NCI-H1417 treated with DMSO at 0.1 percent for 48 hours (cell line): Measurements from ENCODE around the gene GDI2.
"Not testable (repeated sequence)": the region's sequence is repeated elsewhere in the genome, so short reads cannot be mapped to it uniquely, and the experiment has no call there.

ENCODE experiments used
- DNase-seq: peaks from one replicate; lab custom pipeline; 2025; lab: John Stamatoyannopoulos, UW

Gene GDI2

DNA sequence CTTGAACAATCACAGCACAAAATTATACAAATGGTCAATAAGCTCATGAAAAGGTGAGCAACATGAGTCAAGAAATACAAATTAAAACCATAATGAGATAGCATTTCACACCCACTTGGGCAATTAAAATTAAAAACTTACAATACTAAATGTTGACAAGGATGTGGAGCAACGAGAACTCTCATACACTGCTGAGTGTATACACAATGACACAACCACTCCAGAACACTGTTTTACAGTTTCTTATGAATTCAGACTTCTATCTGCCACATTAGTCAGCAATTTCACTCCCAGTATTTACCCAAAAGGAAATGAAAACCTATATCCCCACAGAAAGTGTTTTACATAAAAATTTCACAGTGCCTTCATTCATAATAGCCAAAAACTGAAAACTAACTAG, 31.1 kb downstream of the GDI2 start:
- DNase-seq, result no peak

DNA sequence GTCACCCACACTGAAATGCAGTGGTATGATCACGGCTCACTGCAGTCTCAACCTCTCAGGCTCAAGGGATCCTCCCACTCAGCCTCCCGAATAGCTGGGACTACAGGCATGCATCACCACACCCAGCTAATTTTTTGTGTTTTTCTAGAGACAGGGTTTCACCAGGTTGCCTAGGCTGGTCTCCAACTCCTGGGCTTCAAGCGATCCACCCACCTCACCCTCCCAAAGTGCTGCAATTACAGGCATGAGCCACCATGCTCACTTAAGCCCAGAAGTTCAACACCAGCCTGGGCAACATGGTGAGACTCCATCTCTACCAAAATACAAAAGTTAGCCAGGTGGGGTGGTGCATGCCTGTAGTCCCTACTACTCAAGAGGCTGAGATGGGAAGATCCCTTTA, 33.5 kb downstream of the GDI2 start:
- no peak for DNase-seq

DNA sequence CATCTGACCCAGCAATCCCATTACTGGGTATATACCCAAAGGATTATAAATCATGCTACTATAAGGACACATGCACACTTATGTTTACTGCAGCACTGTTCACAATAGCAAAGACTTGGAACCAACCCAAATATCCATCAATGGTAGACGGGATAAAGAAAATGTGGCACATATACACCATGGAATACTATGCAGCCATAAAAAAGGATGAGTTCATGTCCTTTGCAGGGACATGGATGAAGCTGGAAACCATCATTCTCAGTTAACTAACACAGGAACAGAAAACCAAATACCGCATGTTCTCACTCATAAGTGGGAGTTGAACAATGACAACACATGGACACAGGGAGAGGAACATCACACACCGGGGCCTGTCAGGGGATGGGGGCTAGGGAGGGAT, 35.5 kb downstream of the GDI2 start:
- not testable (repeated sequence) for DNase-seq

DNA sequence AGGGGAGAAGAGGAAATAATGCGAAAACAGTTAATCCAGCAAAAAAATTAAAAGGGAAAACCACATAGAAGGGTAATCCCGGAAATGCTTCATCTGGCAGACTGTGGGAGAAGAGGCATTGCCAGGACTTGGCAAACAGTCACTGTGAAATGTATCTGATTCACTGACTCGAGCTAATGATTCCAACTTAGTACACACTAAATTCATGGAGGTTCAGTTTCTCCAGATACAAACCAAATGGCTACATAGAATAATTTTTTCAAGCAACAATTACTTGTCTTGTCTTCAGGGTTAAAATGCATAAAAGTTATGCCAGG, 36.4 kb downstream of the GDI2 start:
- no peak for DNase-seq

DNA sequence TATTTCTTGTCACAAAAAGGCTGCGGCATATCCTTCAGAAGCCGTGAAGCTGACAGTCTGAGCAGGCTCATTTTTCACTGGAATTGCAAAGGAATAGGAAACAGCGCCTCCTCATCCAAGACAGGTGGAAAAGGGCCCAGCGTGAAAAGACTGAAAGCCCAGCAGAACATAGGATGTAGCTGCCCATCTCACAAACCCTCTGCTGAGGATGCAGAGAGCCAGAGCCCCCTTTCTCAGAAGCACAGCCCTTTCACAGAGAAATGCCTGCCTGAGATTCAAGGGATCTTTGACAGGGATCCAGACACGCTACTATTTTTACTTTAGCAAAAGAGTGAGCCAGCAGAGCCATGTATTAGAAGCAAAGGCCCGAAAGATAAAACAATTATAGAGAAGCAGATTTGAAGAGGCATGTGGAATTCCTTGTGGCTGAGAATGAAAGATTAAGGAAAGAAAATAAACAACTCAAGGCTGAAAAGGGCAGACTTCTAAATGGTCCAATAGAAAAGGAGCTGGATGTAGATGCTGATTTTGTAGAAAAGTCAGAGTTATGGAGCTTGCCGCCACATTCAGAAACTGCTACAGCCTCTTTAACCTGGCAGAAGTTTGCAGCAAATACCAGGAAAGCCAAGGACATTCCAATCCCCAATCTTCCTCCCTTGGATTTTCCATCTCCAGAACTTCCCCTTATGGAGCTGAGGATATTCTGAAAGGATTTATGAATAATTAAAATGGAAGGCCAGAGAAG, 36.9 kb downstream of the GDI2 start:
- no peak for DNase-seq

DNA sequence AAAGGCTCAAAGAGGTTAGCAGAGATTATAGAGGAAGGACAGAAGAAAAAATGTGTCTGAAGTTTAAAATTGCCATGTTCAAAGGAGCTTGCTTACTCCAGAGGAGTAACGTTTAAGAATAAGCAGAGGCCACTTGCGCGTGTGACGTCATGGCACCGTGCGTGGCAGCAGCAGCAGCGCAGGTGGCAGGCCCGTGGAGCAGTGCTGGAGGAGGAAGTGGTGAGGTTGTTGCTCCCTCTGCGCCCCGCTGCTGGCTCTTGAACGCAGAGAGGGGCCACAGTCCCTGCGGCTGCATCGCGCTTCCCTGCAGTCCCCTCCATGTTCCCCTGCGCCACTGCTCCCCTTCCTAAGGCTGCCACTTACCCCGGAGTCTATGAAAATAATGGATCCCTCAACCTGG, 37.5 kb downstream of the GDI2 start:
- no peak for DNase-seq

DNA sequence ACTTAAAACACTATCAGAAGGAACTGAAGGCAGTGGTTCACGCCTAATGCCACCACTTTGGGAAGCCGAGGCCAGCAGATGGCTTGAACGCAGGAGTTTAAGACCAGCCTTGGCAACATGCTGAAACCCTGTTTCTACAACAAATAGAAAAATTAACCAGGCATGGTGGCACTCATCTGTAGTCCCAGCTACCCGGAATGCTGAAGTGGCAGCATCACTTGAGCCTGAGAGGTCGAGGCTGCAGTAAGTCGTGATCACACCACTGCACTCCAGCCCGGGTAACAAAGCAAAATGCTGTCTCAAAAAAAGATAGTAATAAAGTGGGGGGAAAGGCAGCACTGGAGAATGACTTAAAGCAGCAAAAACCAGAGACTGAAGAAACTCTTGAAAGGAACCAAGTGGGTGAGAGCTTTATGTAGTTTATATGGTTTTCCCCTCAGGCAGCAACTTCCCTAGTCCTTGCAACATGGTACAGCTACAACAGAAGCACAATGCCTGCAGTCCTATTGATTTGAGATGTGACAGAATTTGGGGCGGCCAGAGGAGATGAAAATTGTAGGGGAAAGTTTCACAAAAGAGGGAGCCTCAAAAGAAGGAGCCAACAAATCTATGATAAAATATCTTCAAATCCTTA, 38.1 kb downstream of the GDI2 start:
- no peak for DNase-seq

DNA sequence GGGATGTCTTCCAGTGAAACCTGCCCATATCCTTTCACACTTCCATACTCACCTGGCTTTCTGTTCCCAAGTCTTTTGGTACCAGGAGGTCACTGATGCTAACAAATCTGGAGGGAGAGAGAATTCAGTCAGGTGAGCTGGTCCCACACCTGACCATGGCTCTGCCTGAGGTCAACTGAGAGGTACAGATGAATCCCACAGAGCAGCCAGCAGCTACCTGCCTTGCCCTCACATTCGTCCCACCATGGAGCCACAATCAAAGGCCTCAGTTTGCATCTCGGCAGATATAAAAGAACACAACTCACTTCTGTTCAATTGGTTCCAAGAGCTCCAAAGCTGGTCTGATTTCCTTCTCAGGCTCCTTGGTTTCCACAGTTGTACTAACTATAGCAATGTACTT, 47.0 kb downstream of the GDI2 start:
- no peak for DNase-seq

DNA sequence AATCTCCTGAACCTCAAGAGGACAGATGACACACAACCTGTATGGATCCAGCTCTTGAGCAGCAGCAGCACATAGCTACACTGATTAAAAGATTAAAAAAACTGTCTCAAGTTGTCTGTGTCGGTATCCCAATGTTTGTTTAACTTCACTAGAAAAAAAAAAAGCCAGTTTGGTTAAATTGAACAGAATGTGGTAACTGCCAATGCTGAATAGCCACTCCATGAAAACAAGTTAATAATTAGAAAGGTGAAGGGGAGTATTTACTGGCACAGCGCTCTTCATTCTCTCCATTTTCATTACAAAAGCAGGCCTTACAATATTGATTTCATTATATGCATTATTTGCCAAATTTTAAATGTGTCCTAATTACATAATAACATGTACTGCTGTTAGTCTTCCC, 47.6 kb downstream of the GDI2 start:
- no peak for DNase-seq

DNA sequence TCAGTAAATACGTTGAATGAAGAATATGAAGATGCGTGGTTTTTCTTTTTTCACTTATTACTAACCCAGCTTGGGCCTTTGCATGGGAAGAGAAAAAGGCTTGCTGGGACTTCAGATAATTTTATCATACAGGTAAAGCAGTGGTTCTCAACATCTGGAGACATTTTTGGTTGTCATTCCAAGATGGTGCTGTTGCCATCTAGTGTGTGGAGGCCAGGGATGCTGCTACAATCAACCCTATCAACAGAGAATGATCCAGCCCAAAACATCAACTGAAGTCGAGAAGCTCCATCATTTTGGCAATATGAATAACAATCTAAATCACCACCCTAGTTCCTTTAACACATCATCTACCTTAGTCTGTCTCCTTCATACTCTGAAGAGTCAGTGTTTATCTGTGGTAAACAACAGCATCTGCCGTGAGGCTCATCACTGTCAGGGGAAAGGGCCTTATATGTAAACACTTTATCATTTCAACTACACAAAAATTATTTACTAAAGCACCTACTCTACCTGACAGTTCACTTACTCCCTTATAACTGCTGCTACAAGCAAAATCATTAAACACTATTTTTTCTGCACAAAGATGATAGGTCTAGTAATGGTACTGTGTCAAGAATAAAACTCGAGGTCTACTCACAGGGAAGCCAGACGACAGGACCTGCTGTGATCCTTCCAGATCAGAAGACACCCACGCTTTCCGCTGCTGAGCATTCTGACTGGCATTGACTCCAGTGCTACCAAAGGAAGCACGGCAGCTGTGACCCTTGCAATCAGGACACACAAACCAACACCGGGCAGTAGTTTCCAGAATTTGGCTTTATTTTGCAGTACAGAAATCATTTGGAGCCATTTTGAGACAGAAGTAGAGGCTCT, 48.6 kb downstream of the GDI2 start:
- DNase-seq, result no peak

DNA sequence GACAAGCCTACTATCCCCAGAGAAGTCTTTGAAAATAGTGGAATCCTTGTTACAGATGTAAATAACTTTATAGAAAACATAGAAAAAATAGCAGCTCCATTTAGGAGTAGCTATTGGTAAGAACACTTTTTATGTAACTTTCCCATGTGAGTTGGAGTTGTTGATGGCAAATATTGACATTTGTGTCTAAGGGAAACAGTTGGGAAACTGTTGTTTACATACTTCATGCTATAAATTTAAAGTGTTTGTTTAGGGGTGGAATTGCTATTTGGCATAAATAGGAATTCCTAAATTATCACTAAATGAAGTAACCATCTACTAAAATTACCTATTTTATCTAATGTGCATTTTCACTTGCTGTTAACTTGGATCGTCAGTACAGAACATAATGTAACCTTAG, 50.7 kb downstream of the GDI2 start:
- no peak for DNase-seq

DNA sequence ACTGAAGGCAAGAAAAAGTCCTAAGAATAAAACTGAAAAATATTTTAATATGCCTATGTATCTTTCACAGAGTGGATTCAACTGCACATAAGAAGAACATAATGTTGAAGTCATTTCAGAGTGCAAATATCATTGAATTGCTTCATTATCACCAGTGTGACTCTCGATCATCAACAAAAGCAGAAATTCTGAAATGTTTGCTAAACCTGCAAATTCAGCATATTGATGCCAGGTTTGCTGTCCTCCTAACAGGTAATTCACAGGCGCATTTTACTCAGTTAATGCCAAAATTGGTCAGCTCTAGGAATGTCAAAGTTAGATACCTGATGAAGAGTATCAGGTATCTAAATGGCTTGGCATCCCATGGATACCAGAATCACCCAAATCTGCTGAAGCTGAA, 52.0 kb downstream of the GDI2 start:
- DNase-seq, result no peak

DNA sequence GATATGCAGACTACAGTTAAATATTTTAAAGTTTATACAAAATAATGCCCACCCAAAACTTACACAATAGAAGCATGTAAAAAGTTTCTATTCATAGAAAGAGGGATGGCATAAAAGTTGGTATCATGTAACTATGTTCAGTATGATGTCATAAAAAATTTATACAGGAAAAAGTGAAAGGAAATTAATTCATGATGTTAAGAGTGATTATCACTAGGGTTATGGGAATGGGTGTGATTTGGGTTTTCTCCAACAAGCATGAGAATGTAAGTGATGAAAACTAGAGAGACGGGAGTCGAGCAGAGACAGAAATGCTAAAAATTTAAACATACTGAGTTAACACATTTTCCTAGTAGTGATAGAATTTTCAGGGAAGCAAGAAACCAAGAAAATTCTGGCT, 52.7 kb downstream of the GDI2 start:
- no peak for DNase-seq

DNA sequence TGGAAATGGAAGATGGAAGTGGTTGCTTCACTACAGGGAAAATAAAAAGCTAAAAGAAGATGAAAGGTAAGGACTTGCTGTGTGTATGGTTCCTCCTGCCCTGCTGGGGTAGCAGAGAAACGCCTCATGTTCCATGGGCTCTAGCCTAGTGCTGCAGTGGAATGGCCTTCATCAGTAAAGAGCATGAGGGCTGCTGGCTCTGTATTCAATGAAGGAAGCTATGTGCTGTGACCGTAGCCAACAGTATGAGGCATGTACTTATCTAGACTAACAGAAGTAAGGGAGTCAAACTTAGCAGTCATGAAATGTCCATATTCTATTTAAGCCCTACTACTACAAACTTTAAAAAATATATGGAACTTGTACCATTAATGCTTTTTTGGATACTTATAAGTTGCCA, 54.3 kb downstream of the GDI2 start:
- DNase-seq, result no peak

DNA sequence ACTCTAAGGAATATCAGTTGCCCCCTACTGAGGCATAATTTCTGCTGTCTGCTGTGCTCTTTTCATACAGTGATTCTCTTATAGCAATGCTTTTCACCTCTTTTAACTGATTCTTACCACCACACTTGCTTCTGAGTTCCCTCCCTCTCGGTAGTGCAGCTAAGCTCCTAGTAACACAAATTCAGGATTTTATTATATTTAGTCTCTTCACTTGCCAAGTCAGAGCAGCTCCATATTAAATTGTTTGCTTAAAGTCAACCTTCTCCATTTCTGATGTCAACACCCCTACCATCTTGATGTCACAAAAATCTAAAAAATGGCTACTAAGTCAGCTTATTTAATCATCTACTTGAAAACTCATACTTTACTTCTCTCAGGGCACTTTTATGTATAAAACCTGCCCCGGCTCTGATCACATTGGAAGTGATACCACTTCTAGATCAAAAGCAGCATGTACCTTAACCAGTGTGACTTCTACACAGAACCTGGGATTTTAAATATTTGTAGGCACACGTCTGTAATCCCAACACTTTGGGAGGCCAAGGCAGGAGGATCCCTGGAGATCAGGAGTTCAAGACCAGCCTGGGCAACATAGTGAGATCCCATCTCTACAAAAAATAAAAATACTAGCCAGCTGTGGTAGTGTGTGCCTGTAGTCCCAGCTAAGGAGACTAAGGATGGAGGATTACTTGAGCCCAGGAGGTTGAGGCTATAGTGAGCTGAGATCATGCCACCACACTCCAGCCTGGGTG, 55.3 kb downstream of the GDI2 start:
- DNase-seq, result no peak

DNA sequence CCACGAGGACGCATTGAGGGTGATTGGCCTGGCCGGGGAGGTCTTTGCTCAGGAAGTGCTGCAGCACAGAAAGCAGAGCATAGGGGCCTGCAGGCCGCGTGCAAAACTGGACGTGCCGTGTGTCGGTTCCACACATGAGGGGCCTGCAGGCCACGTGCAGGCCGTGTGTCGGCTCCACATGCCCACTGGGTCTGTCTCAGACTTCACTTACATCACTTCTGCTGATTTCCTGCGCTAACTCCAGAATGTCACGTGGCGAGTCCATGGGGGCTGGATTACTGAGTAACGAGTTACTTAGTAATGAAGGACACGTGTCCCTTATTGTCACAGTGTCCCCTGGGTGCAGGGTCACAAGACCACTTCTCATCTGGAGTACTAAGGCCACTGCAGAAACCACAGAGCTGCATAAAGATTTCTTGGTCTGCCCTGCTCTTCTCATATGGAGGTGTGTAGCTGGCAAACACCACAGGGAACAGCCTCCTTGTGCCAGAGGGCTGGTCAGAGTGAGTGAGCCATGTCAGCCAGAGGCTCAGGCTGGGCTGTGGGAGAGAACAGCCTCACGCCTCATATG, 60.8 kb downstream of the GDI2 start:
- DNase-seq, result no peak

DNA sequence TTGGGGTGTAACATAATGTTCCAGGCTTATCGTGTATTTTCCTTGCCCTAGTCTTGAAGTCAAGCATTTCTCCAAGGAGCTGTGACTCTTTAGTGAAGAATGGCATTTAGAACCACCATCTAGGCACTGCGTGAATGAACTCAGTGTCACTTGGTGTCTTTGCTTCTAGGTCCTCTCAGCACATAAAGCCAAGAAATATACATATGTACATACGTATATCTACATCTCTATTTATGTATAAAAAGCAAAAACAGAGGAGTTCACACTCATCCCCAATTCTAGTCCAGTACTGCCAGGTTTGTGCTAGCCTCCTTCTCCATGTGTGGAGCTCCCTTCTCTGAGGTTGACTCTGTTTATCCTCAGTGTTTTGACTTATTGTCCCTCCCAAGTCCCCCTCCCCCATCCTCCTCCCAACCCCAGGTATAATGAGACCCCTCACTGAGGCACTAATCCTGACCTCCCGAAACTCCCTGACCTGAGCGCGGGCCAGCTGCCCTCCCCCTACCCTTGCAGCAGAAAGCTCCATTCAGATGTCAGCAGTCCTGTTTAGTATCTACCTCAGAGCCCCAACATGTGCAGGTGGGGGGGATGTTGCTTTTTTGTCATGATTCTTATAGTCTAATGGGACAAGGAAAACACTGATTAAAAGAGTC, 61.5 kb downstream of the GDI2 start:
- DNase-seq, result no peak

DNA sequence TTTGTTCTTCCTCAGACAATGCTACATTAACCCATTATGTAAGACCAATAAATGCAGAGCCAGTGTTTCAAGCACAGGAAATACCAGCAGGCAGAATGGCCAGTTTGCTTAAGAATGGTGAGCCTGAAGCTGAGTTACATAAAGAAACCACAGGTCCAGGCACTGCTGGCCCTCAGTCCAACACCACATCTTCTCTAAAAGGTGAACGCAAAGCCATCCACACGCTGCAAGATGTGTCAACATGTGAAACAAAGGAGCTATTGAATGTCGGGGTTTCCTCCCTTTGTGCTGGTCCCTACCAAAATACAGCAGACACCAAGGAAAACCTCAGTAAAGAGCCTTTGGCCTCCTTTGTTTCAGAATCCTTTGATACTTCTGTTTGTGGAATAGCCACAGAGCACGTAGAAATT, 64.8 kb downstream of the GDI2 start:
- DNase-seq, result no peak

DNA sequence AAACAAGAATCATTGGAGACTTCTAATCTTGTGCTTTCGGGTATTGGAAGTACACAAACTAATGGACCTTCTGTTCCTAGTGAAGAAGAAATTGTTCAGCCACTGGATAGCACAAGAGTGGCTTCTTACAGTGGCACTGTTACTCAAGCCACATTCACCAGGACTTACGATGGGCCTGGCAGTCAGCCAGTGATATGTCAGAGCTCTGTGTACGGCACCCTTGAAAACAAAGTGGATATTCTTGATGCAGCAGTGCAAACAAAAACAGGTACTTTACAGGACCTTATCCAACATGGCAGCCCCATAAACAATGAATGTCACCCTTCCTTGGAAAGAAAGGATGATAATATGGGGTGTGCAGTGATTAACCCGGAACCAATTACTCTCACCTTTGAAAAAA, 67.0 kb downstream of the GDI2 start:
- no peak for DNase-seq

DNA sequence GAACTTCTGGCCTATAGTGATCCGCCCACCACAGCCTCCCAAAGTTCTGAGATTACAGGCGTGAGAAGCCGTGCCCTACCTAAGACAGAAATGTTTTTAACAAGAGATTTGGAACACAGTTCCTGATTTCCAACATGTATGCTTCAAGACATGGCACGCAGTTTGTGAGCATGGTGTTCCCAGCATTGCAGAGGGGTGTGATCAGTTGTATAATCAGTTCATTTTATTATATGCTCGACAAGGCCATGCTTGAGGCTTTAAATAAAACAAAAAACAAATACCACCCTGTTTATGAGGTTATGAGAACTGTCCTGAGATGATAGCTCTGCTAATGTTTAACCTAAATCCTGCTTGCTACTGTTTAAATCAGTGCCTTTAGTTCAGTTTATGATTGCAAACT, 68.4 kb downstream of the GDI2 start:
- no peak for DNase-seq

DNA sequence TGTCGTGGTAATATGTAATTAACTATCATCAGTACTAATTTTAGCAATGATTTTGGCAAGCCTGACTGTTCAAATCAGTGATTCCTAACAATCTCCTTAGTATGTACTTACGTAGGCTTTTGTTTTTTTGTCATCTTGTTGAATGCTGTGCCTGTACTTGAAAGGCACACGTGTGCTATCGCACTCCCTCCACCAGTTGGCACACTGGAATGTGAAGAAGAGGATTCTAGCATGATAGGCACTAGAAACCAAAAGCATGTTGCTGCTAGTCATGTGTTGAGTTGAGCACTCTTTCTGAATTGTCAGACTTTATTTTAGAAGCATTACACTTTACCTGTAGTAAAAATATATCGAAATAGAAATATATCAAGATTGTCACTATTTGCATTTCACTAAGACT, 69.5 kb downstream of the GDI2 start:
- DNase-seq, result no peak

DNA sequence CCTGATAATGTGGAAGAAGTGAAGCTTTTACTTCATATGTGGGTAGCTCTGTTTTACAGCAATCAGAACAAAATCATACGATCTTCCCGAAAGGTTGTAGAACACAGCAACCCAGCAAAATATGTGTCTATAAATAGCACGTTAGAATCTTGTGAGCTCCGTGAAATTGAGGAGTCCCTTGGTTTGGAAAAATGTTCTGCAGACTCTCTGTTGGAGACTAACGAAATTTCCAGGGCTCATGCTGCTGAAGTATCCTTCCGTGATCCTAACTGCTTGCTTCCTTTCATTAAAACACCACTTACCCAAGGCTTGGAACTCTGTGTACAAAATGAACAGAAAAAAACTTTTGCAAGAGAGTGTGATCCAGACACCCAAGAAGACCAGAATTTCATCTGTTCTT, 71.1 kb downstream of the GDI2 start:
- no peak for DNase-seq
